ENCODE results near the gene STARD3NL.

DNA sequence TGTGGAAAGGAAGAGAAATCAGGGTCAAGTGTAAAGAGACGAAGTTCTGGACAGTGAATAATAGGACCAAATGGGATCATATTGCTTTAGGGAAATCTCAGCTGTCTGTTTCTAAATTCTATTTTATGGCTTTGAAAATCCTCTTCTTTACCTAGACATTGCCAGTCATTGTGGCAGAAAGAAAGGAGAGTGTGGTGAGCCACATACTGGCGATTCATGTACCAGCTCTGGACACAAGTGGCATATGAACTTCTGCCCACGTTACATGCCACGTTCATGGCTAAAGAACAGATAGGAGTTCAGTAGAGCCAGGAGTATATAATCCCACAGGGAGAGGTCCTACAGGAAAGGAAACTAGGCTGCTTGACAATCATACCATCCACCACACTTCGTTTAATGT lies 28.0 kb downstream of the STARD3NL start:
- no peak for TF ChIP-seq EZH2 (IDR thresholded peaks at IDR 0.05; ENCODE audit: borderline replicate concordance)
- TF ChIP-seq, protein P1, sequence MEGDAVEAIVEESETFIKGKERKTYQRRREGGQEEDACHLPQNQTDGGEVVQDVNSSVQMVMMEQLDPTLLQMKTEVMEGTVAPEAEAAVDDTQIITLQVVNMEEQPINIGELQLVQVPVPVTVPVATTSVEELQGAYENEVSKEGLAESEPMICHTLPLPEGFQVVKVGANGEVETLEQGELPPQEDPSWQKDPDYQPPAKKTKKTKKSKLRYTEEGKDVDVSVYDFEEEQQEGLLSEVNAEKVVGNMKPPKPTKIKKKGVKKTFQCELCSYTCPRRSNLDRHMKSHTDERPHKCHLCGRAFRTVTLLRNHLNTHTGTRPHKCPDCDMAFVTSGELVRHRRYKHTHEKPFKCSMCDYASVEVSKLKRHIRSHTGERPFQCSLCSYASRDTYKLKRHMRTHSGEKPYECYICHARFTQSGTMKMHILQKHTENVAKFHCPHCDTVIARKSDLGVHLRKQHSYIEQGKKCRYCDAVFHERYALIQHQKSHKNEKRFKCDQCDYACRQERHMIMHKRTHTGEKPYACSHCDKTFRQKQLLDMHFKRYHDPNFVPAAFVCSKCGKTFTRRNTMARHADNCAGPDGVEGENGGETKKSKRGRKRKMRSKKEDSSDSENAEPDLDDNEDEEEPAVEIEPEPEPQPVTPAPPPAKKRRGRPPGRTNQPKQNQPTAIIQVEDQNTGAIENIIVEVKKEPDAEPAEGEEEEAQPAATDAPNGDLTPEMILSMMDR (IDR thresholded peaks at IDR 0.05; ENCODE audit: poor library complexity), result no peak
- no peak for TF ChIP-seq EZH2phosphoT487 (IDR thresholded peaks at IDR 0.05; ENCODE audit: low read depth, severe bottlenecking, unreplicated experiment)

All from hepatocyte (in vitro differentiated cells).